Measurements from ENCODE around the gene SH3BP5. TPM values are rescaled to one million over a fixed set of nuclear protein-coding genes. Genes with fewer than 3 reads are reported as not detected.
A peak's percentile ranks its signal among the peaks of the same experiment; 100 is the strongest.

The SH3BP5 gene
- total RNA-seq = 10 to 100 TPM in 4 of 10 donors, 1 to 10 TPM in 6; 6.7 to 22.4 (median 9.4) TPM
- 10 to 100 TPM in 1 of 2 donors, 1 to 10 TPM in 1; 9.9 to 11.4 TPM for polyA plus RNA-seq
- long read RNA-seq, donor 1, transcript SH3BP5-202 (9 exons, 2,822 nt) = major isoform, 5 of 8 reads
- long read RNA-seq, donor 1, partial matches to known transcripts = 0 of 8 reads
- long read RNA-seq, donor 1, other reads (novel, unspliced or antisense) = 3 of 8 reads
- long read RNA-seq, donor 2, transcript SH3BP5-202 (9 exons, 2,822 nt) = major isoform, 6 of 7 reads
- long read RNA-seq, donor 2, partial matches to known transcripts = 0 of 7 reads
- long read RNA-seq, donor 2, other reads (novel, unspliced or antisense) = 1 of 7 reads
- long read RNA-seq, donor 3, transcript SH3BP5-202 (9 exons, 2,822 nt) = major isoform, 36 of 52 reads
- long read RNA-seq, donor 3, partial matches to known transcripts = 3 of 52 reads
- long read RNA-seq, donor 3, other reads (novel, unspliced or antisense) = 13 of 52 reads

DNA sequence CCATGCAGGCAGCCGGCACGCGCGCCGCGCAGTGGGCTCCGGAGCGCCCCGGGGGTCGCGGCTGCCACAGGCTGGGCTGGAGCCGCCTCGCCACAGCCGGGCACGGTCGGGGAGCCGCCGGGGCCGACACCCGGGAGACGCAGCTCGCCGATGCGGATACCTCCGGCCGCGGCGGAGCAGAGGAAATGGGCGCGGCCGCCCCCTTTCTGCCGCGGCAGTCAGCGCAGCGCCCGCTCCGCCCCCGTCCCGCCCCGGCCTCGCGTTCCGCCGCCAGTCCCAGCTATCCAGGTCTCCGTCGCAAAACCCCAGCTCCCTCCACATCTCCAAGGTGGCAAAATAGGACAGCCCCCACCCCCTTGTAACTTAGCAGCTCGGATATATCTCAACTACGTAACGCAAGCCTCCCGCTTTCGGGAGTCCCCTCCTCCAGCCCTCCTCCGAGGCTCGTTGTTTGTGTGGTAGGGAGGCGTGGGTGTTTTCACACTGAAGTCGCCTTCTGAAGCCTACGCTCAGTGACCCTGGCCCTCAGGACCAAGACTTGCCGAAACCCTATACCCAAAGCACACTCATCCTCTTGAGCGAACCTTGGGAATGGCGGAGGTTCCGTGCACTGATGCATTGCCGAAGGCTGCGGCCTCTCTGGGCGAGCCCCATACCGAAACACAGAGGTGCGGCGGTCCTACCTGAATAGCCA is at the start of gene SH3BP5:
Gene SH3BP5 (minus strand): TSS at position 182 of the 694 bp plus-strand sequence. CDS start 178 bp downstream, at position 4.
- intact Hi-C loops (cut with DNase I) = loop anchor here (1.0 to 5.0 kb wide), 6 partner anchors 45 to 66 kb away; no protein-coding TSS in a partner anchor
- Histone ChIP-seq H3K4me1 (peaks cover 0 to 51% (median 43%) of the 10 kb centered on the region in 9 donors), H3K4me3 (peak within 1 kb of the TSS; percentile 68 to 98 (median 85)), H3K27me3 (no peaks in the 10 kb centered on the region), H3K27ac (peak within 1 kb of the TSS in 9 of 10 donors; percentile 69 to 97 (median 87)), H3K36me3 (peaks cover 0 to 24% (median 0%) of the 10 kb centered on the region in 9 donors), H3K9me3 (no peaks in the 10 kb centered on the region)
- peak; percentile 86 to 93 (median 90) for ATAC-seq
- peak; percentile 63 to 95 (median 81) for TF ChIP-seq CTCF (IDR thresholded peaks at IDR 0.05)
- peak; percentile 69 to 76 for DNase-seq
- WGBS, 2 donors = 12 to 22% methylated on average over 38 to 66 of the region's 66 CpGs

- 62 to 78% methylated on average over 6 of the region's 6 CpGs for WGBS, 2 donors
- peaks cover 0 to 22% (median 4%) of the 10 kb centered on the region in 9 donors for H3K4me1 ChIP-seq
- H3K36me3 ChIP-seq = no peaks in the 10 kb centered on the region
- peaks cover 0 to 10% (median 5%) of the 10 kb centered on the region in 11 donors for H3K9me3 ChIP-seq
- TF ChIP-seq CTCF (IDR thresholded peaks at IDR 0.05) = no peak
- intact Hi-C loops (cut with DNase I) = loop anchor here in 1 of 10 donors (10.0 kb wide), 1 partner anchor 276 kb away; no protein-coding TSS in a partner anchor
- DNase-seq (no peak), ATAC-seq (no peak)
- H3K27me3 ChIP-seq = no peaks in the 10 kb centered on the region
- no peak overlapping the region for H3K4me3 ChIP-seq
- H3K27ac ChIP-seq = no peak overlapping the region
Measured at GRCh38 chr3:15380980-15381890, 48.8 kb upstream of the SH3BP5 start.

GRCh38 chr3:15377961-15378791 is 45.8 kb upstream of the SH3BP5 start:
- intact Hi-C loops (cut with DNase I) = loop anchor here (1.0 to 5.0 kb wide), 6 partner anchors 41 to 111 kb away; partner anchors contain the start of gene SH3BP5 (in 7 of the 10)
- peak; percentile 63 to 90 (median 87) for TF ChIP-seq CTCF (IDR thresholded peaks at IDR 0.05)

More at GRCh38 chr3:15377961-15378791, 45.8 kb upstream of the SH3BP5 start:
- Histone ChIP-seq H3K36me3 (no peaks in the 10 kb centered on the region), H3K9me3 (no peaks in the 10 kb centered on the region), H3K4me3 (no peak overlapping the region), H3K27ac (peak overlapping the region in 9 of 10 donors; percentile 31 to 77 (median 61)), H3K27me3 (no peaks in the 10 kb centered on the region), H3K4me1 (peaks cover 0 to 9% (median 4%) of the 10 kb centered on the region in 9 donors)
- 32 to 37% methylated on average over 16 of the region's 16 CpGs for WGBS, 2 donors
- ATAC-seq = peak; percentile 95 to 98 (median 98)
- peak; percentile 87 to 95 for DNase-seq
